ENCODE measurements around the gene SOX6.

- TF ChIP-seq, protein P1, sequence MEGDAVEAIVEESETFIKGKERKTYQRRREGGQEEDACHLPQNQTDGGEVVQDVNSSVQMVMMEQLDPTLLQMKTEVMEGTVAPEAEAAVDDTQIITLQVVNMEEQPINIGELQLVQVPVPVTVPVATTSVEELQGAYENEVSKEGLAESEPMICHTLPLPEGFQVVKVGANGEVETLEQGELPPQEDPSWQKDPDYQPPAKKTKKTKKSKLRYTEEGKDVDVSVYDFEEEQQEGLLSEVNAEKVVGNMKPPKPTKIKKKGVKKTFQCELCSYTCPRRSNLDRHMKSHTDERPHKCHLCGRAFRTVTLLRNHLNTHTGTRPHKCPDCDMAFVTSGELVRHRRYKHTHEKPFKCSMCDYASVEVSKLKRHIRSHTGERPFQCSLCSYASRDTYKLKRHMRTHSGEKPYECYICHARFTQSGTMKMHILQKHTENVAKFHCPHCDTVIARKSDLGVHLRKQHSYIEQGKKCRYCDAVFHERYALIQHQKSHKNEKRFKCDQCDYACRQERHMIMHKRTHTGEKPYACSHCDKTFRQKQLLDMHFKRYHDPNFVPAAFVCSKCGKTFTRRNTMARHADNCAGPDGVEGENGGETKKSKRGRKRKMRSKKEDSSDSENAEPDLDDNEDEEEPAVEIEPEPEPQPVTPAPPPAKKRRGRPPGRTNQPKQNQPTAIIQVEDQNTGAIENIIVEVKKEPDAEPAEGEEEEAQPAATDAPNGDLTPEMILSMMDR (IDR thresholded peaks at IDR 0.05), result no peak
- TF ChIP-seq POLR2A (IDR thresholded peaks at IDR 0.05) (no peak), EP300 (IDR thresholded peaks at IDR 0.05) (no peak)
Observed at GRCh38 chr11:16036218-16036617, 320.1 kb downstream of the SOX6 start.
